B cell (primary cell): ENCODE measurements around the gene FAM174C.

Experiments
- CTCF ChIP-seq: fragments of 200-600 bp; IDR thresholded peaks from one replicate; pipeline ENCODE4 v1.8.0; 2022; ENCODE audit warnings: antibody characterized with exemption, mild to moderate bottlenecking
- EZH2 ChIP-seq: IDR thresholded peaks from 2 replicates; pipeline ENCODE4 v1.6.1; 2012; ENCODE audit warnings: borderline replicate concordance, low read depth, mild to moderate bottlenecking, moderate library complexity, low read length; ENCODE audit not compliant: insufficient read depth, poor library complexity, severe bottlenecking

DNA sequence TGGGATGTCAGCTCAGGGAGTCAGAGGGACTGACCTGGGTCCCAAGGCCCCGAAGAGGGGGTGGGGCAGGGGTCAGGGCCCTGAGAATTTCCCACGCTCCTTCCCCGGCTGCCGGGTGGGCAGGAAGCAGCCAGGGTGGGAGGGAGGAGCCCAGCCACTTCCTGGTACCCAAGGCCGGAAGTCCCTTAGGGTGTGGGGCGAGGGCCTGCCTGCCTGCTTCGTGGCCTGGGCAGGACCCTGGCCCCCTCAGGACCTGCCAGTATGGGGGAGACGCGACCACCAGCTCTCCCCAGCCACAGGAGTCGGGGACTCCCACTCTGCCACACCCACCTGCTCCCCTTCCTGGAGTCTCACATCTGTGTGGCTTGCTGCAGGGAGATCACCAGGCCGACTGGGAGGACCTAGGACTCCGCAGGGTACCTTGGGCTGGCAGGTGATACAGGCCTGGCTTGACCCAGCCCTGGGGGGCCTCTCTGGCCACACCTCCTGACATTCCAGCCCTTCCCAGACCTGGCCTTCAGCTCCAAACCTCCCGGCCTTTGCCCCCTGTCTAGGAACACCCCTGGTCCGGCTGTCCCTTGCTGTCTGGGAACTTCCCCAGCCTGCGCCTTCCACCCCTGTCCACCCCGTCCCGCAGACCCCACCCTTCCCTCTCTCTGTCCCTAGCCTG is 16.0 kb upstream of the FAM174C start:
- TF ChIP-seq CTCF (no peak), EZH2 (no peak)
